Neural cell (in vitro differentiated cells): ENCODE data around the gene EEIG1. TPM values are rescaled to one million over a fixed set of nuclear protein-coding genes. Genes with fewer than 3 reads are reported as not detected.

Source experiments
- H2AFZ ChIP-seq: fragments of 200-600, 300-800 bp; sonication (generic), shearing (Covaris generic); 2 replicates; pipeline ENCODE4 v1.6.0; 2014; ENCODE audit warnings: low read depth, mild to moderate bottlenecking, antibody characterized with exemption, low read length, moderate library complexity
- H3F3A ChIP-seq: fragments of 200-600 bp; shearing (Covaris generic); 2 replicates; pipeline ENCODE4 v1.6.1; 2016; ENCODE audit warnings: mild to moderate bottlenecking, moderate library complexity, mixed read lengths, antibody characterized with exemption, low read length; ENCODE audit not compliant: insufficient read depth, poor library complexity, severe bottlenecking
- H3K27ac ChIP-seq: fragments of 200-600, 300-800 bp; sonication (generic), shearing (Covaris generic); 2 replicates; pipeline ENCODE4 v1.5.1; 2014; ENCODE audit warnings: mild to moderate bottlenecking, low read length, moderate library complexity
- H3K27me3 ChIP-seq: fragments of 300-800, 200-600 bp; sonication (generic), shearing (Covaris generic); 2 replicates; pipeline ENCODE4 v1.6.0; 2014; ENCODE audit warnings: mild to moderate bottlenecking, low read depth, low read length, moderate library complexity; ENCODE audit not compliant: insufficient read depth
- H3K36me3 ChIP-seq: fragments of 300-800, 200-600 bp; sonication (generic), shearing (Covaris generic); 2 replicates; pipeline ENCODE4 v1.5.1; 2014; ENCODE audit warnings: mild to moderate bottlenecking, antibody characterized with exemption, low read length, moderate library complexity; ENCODE audit not compliant: insufficient read depth
- H3K4me2 ChIP-seq: fragments of 300-800, 200-600 bp; sonication (generic), shearing (Covaris generic); 2 replicates; pipeline ENCODE4 v1.6.0; 2014; ENCODE audit warnings: mild to moderate bottlenecking, low read length
- H3K4me3 ChIP-seq: fragments of 300-800, 200-600 bp; sonication (generic), shearing (Covaris generic); 2 replicates; pipeline ENCODE4 v1.5.1; 2014; ENCODE audit warnings: mild to moderate bottlenecking, low read length, moderate library complexity
- H3K79me2 ChIP-seq: fragments of 200-600 bp; shearing (Covaris generic); replicated peaks from 2 replicates; pipeline ENCODE4 v1.6.0; 2014; ENCODE audit warnings: mild to moderate bottlenecking, low read length, moderate library complexity; ENCODE audit not compliant: insufficient read depth
- H3K9ac ChIP-seq: fragments of 300-800, 200-600 bp; sonication (generic), shearing (Covaris generic); 2 replicates; pipeline ENCODE4 v1.6.1; 2016; ENCODE audit warnings: mild to moderate bottlenecking, low read length, mixed read lengths
- H3K9me2 ChIP-seq: fragments of 200-600 bp; shearing (Covaris generic); 2 replicates; pipeline ENCODE4 v1.6.1; 2016; ENCODE audit warnings: mild to moderate bottlenecking, low read length, mixed read lengths; ENCODE audit not compliant: insufficient read depth
- H3K9me3 ChIP-seq: fragments of 200-600, 300-800 bp; sonication (generic), shearing (Covaris generic); 2 replicates; pipeline ENCODE4 v1.6.1; 2016; ENCODE audit warnings: mild to moderate bottlenecking, mixed run types, low read length, moderate library complexity, mixed read lengths
- H4K20me1 ChIP-seq: fragments of 200-600 bp; shearing (Covaris generic); 2 replicates; pipeline ENCODE4 v1.6.1; 2016; ENCODE audit warnings: mild to moderate bottlenecking, mixed run types; ENCODE audit not compliant: insufficient read depth
- CTCF ChIP-seq: fragments of 450-650 bp; IDR thresholded peaks from 2 replicates; pipeline ENCODE4 v1.5.1; 2014; ENCODE audit warnings: antibody characterized with exemption, mild to moderate bottlenecking, moderate library complexity; ENCODE audit not compliant: poor library complexity, severe bottlenecking
- EP300 ChIP-seq: fragments of 450-650 bp; conservative IDR thresholded peaks from 2 replicates; pipeline ENCODE4 v1.6.1; 2014; ENCODE audit warnings: antibody characterized with exemption, mild to moderate bottlenecking, moderate library complexity; ENCODE audit not compliant: poor library complexity, severe bottlenecking
- EZH2 ChIP-seq: fragments of 200-600, 300-800 bp; shearing (Covaris generic), sonication (generic); IDR thresholded peaks from 2 replicates; pipeline ENCODE4 v1.6.1; 2014; ENCODE audit warnings: antibody characterized with exemption, low read length, borderline replicate concordance, mild to moderate bottlenecking; ENCODE audit not compliant: insufficient read depth, poor library complexity, severe bottlenecking
- MXI1 ChIP-seq: fragments of 450-650 bp; conservative IDR thresholded peaks from 2 replicates; pipeline ENCODE4 v1.6.1; 2014; ENCODE audit warnings: antibody characterized with exemption, mild to moderate bottlenecking; ENCODE audit not compliant: poor library complexity, severe bottlenecking
- POLR2AphosphoS5 ChIP-seq: IDR thresholded peaks from 2 replicates; pipeline ENCODE4 v1.6.1; 2012
- RAD21 ChIP-seq: fragments of 450-650 bp; conservative IDR thresholded peaks from 2 replicates; pipeline ENCODE4 v1.6.1; 2014; ENCODE audit warnings: antibody characterized with exemption, mild to moderate bottlenecking, moderate library complexity
- REST ChIP-seq: IDR thresholded peaks from 2 replicates; pipeline ENCODE4 v1.6.1; 2012; ENCODE audit warnings: borderline replicate concordance
- SMC3 ChIP-seq: fragments of 450-650 bp; conservative IDR thresholded peaks from 2 replicates; pipeline ENCODE4 v1.6.1; 2014; ENCODE audit warnings: antibody characterized with exemption, mild to moderate bottlenecking, moderate library complexity; ENCODE audit not compliant: poor library complexity
- TAF1 ChIP-seq: IDR thresholded peaks from 2 replicates; pipeline ENCODE4 v1.6.1; 2012; ENCODE audit warnings: low read depth
- polyA plus RNA-seq: library from polyadenylated mRNA; depleted of rRNA; stranded (reverse); fragments of >200 nt; gene quantifications from 2 replicates; pipeline ENCODE4 v1.2.3, GENCODE V29; 2014

The EEIG1 gene
- polyA plus RNA-seq, 1 donor from 2014 or later, result 6.7 TPM

GRCh38 chr9:127991017-127991756 is 10.4 kb upstream of the EEIG1 start:
- H3K36me3 ChIP-seq, result no peaks in the 10 kb centered on the region
- no peak overlapping the region for H2AFZ ChIP-seq
- H3K9ac ChIP-seq, result no peak overlapping the region
- H3K27ac ChIP-seq, result no peak overlapping the region
- no peaks in the 10 kb centered on the region for H3K9me2 ChIP-seq
- no peak overlapping the region for H3K4me2 ChIP-seq
- no peaks in the 10 kb centered on the region for H4K20me1 ChIP-seq
- H3K9me3 ChIP-seq, result no peaks in the 10 kb centered on the region
- no peaks in the 10 kb centered on the region for H3F3A ChIP-seq
- no peak overlapping the region for H3K4me3 ChIP-seq
- no peak for TF ChIP-seq RAD21
- TF ChIP-seq TAF1, result no peak
- TF ChIP-seq REST, result no peak
- no peak for TF ChIP-seq CTCF
- TF ChIP-seq SMC3, result no peak
- no peak for TF ChIP-seq MXI1
- no peak for TF ChIP-seq EP300
- no peak for TF ChIP-seq POLR2AphosphoS5
- no peak for TF ChIP-seq EZH2
- H3K79me2 ChIP-seq, result no peaks in the 10 kb centered on the region
- no peaks in the 10 kb centered on the region for H3K27me3 ChIP-seq

- Histone ChIP-seq H3K36me3 (no peaks in the 10 kb centered on the region), H3K9me3 (no peaks in the 10 kb centered on the region), H4K20me1 (no peaks in the 10 kb centered on the region), H3K27ac (no peak overlapping the region), H3K27me3 (no peaks in the 10 kb centered on the region), H3K9ac (no peak overlapping the region), H3K4me2 (no peak overlapping the region), H3K4me3 (no peak overlapping the region), H3K79me2 (no peaks in the 10 kb centered on the region), H2AFZ (no peak overlapping the region), H3K9me2 (no peaks in the 10 kb centered on the region), H3F3A (no peaks in the 10 kb centered on the region)
- no peak for TF ChIP-seq RAD21
- no peak for TF ChIP-seq TAF1
- TF ChIP-seq SMC3, result no peak
- no peak for TF ChIP-seq CTCF
- TF ChIP-seq REST, result no peak
- no peak for TF ChIP-seq POLR2AphosphoS5
- TF ChIP-seq MXI1, result no peak
Observed at GRCh38 chr9:127990554-127990953, 9.8 kb upstream of the EEIG1 start.
